Measurements from ENCODE around the gene PKM.

DNA sequence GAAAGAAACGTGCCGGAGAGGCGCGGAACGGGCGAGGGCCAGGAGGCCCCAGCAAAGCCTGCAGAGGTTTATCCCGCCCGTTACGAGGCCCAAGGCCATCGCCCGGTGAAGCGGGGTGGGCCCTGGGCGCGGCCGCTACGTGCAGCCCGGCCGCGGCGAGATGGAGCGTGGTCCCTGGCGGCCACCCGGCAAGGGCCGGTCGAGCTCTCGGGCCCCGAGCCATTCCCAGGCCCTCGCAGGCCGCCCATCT, 1.1 kb downstream of the PKM start:
- TF ChIP-seq, protein P1, sequence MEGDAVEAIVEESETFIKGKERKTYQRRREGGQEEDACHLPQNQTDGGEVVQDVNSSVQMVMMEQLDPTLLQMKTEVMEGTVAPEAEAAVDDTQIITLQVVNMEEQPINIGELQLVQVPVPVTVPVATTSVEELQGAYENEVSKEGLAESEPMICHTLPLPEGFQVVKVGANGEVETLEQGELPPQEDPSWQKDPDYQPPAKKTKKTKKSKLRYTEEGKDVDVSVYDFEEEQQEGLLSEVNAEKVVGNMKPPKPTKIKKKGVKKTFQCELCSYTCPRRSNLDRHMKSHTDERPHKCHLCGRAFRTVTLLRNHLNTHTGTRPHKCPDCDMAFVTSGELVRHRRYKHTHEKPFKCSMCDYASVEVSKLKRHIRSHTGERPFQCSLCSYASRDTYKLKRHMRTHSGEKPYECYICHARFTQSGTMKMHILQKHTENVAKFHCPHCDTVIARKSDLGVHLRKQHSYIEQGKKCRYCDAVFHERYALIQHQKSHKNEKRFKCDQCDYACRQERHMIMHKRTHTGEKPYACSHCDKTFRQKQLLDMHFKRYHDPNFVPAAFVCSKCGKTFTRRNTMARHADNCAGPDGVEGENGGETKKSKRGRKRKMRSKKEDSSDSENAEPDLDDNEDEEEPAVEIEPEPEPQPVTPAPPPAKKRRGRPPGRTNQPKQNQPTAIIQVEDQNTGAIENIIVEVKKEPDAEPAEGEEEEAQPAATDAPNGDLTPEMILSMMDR (IDR thresholded peaks at IDR 0.05; ENCODE audit: low read depth, low read length, missing input control) = no peak
- TF ChIP-seq HNF4A (conservative IDR thresholded peaks at IDR 0.05) = no peak
